ENCODE results near the gene ASTL.

Gene ASTL

DNA sequence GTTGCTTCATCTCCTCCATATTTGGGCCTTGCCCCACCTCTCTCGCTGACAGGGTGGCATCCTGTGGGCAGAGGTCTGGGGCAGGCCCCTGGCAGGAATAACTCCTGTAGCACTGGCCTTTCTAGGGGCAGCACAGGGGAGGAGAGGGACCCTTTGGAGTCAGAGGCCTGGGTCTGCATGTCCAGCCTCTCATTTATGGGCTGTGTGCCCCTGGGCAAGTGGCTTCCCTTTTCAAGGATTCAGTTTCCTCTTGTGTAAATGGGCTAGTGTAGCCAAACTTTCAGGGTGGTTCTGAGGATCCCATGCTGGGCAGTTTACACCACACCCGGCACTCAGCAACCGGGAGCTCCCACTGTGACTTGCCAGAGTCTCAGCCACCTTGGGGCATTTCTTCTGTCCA, 45.4 kb downstream of the ASTL start:
- H3K36me3 ChIP-seq (ENCODE audit: control insufficient read depth in 2 of 2, insufficient read depth in 1 of 2, low read length in 2 of 2), result no peaks in the 10 kb centered on the region
- no peaks in the 10 kb centered on the region for H3K9me3 ChIP-seq (ENCODE audit: control insufficient read depth, insufficient read depth, low read depth, low read length)
- POLR2A ChIA-PET, result no interaction called here
- H3K4me3 ChIP-seq (ENCODE audit: low read depth, low read length), result no peak overlapping the region
- CTCF ChIA-PET, result interaction anchor here (1.0 to 1.9 kb wide), 3 partner anchors 24 to 83 kb away, joined by 3 to 6 read pairs (median 4); no protein-coding TSS in a partner anchor
- peak; percentile 36 for TF ChIP-seq KLF1 (tag by site-specific recombination; IDR thresholded peaks at IDR 0.05)
- TF ChIP-seq, protein P1, sequence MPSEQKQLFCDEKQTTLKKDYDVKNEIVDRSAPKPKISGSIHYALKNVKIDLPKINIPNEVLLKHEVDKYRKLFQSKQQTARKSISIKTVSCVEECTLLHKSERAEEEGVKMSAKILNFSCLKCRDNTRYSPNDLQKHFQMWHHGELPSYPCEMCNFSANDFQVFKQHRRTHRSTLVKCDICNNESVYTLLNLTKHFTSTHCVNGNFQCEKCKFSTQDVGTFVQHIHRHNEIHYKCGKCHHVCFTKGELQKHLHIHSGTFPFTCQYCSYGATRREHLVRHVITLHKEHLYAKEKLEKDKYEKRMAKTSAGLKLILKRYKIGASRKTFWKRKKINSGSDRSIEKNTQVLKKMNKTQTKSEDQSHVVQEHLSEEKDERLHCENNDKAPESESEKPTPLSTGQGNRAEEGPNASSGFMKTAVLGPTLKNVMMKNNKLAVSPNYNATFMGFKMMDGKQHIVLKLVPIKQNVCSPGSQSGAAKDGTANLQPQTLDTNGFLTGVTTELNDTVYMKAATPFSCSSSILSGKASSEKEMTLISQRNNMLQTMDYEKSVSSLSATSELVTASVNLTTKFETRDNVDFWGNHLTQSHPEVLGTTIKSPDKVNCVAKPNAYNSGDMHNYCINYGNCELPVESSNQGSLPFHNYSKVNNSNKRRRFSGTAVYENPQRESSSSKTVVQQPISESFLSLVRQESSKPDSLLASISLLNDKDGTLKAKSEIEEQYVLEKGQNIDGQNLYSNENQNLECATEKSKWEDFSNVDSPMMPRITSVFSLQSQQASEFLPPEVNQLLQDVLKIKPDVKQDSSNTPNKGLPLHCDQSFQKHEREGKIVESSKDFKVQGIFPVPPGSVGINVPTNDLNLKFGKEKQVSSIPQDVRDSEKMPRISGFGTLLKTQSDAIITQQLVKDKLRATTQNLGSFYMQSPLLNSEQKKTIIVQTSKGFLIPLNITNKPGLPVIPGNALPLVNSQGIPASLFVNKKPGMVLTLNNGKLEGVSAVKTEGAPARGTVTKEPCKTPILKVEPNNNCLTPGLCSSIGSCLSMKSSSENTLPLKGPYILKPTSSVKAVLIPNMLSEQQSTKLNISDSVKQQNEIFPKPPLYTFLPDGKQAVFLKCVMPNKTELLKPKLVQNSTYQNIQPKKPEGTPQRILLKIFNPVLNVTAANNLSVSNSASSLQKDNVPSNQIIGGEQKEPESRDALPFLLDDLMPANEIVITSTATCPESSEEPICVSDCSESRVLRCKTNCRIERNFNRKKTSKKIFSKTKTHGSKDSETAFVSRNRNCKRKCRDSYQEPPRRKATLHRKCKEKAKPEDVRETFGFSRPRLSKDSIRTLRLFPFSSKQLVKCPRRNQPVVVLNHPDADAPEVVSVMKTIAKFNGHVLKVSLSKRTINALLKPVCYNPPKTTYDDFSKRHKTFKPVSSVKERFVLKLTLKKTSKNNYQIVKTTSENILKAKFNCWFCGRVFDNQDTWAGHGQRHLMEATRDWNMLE (tag by site-specific recombination; conservative IDR thresholded peaks at IDR 0.05; ENCODE audit: low read depth), result no peak
- no peaks in the 10 kb centered on the region for H3K4me1 ChIP-seq (ENCODE audit: control insufficient read depth, insufficient read depth, low read length)
- no peak overlapping the region for H3K27ac ChIP-seq (ENCODE audit: extremely low read depth, low read depth, low read length)

DNA sequence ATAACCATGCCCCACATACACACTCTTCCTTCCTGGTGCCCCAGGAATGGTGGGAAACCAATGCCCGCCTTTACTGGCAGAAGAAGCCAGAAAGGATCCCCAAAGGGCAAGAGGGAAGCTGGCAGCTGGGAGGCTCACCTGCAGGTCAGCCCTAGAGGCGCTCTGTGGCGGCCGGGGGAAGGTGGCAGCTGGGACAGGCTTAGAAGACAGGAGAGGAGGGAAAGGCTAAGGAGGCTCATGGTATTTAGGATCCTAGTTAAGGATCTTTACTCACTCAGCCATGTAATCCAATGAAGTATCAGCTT, 45.8 kb downstream of the ASTL start:
- Histone ChIP-seq H3K27ac (ENCODE audit: extremely low read depth, low read depth, low read length) (no peak overlapping the region), H3K36me3 (ENCODE audit: control insufficient read depth in 2 of 2, insufficient read depth in 1 of 2, low read length in 2 of 2) (no peaks in the 10 kb centered on the region), H3K4me3 (ENCODE audit: low read depth, low read length) (no peak overlapping the region), H3K9me3 (ENCODE audit: control insufficient read depth, insufficient read depth, low read depth, low read length) (no peaks in the 10 kb centered on the region), H3K4me1 (ENCODE audit: control insufficient read depth, insufficient read depth, low read length) (no peaks in the 10 kb centered on the region)
- POLR2A ChIA-PET, result no interaction called here
- no peak for TF ChIP-seq ZNF174 (tag by site-specific recombination; IDR thresholded peaks at IDR 0.05)
- no peak for TF ChIP-seq ZNF202 (tag by site-specific recombination; IDR thresholded peaks at IDR 0.05; ENCODE audit: borderline replicate concordance)
- no peak for TF ChIP-seq ZNF629 (tag by site-specific recombination; IDR thresholded peaks at IDR 0.05)
- CTCF ChIA-PET, result interaction anchor here (0.9 to 1.9 kb wide), 4 partner anchors 25 to 180 kb away, joined by 3 to 6 read pairs (median 4); no protein-coding TSS in a partner anchor

DNA sequence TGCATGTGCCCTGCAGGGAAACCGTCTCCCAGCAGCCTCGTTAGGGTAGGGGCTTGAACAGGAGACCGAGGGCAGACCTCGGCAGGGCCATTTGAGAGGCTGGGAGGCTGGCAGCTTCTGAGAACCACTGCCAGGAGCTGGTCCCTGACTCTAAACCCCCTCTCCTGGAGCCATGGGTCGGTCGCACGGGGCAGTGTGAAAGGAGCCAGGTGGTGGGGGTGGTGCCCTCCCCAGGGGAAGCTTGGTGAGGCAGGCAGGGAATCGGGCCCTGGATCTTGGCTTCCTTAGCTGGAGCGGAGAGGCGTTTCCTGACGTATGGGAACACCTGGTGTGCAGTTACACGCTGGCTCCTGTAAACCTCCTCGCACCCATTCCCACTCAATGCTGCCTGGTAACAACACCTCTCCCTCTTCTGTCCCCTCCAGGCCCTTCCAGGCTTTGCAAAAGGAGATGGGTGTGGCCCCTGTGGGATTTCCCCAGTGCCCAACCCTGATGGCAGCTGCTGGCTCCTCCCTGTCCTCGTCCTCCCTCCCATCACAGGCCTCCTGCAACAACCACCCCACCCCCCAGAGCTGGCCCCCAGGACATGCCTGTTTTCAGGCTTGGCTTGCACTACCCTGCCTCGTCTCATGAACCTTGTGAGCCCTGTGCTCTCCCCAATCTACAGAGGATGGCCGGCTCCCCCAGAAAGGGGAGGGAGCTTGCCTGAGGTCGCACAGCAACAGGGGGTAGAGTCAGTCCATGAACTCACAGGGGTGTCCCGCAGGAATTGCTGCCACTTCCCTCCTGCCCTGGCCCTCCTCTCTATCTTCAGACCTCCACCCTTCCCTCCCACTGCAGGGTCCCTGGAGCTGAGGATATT, 46.4 kb downstream of the ASTL start:
- ChIA-PET CTCF (interaction anchor here (0.9 to 1.9 kb wide), 4 partner anchors 25 to 180 kb away, joined by 3 to 6 read pairs (median 4); no protein-coding TSS in a partner anchor), POLR2A (no interaction called here)
- no peak overlapping the region for H3K4me3 ChIP-seq (ENCODE audit: low read depth, low read length)
- no peaks in the 10 kb centered on the region for H3K4me1 ChIP-seq (ENCODE audit: control insufficient read depth, insufficient read depth, low read length)
- H3K27ac ChIP-seq (ENCODE audit: extremely low read depth, low read depth, low read length), result no peak overlapping the region
- no peaks in the 10 kb centered on the region for H3K36me3 ChIP-seq (ENCODE audit: control insufficient read depth in 2 of 2, insufficient read depth in 1 of 2, low read length in 2 of 2)
- TF ChIP-seq HOXC10 (CRISPR knock-in tag; IDR thresholded peaks at IDR 0.05) (no peak), KLF1 (tag by site-specific recombination; IDR thresholded peaks at IDR 0.05) (peak; percentile 90), HOXA7 (CRISPR knock-in tag; IDR thresholded peaks at IDR 0.05; ENCODE audit: borderline replicate concordance) (no peak), KLF9 (tag by site-specific recombination; IDR thresholded peaks at IDR 0.05; ENCODE audit: low read depth) (peak; percentile 21; the same call in 1 of the 2 replicates), ZNF37A (tag by site-specific recombination; IDR thresholded peaks at IDR 0.05) (no peak), GLIS1 (tag by site-specific recombination; IDR thresholded peaks at IDR 0.05) (peak; percentile 81), GLIS2 (tag by site-specific recombination; IDR thresholded peaks at IDR 0.05) (0 out of 2 replicates have a peak, but pooled peaks have one; percentile 16)
- TF ChIP-seq, protein P2, sequence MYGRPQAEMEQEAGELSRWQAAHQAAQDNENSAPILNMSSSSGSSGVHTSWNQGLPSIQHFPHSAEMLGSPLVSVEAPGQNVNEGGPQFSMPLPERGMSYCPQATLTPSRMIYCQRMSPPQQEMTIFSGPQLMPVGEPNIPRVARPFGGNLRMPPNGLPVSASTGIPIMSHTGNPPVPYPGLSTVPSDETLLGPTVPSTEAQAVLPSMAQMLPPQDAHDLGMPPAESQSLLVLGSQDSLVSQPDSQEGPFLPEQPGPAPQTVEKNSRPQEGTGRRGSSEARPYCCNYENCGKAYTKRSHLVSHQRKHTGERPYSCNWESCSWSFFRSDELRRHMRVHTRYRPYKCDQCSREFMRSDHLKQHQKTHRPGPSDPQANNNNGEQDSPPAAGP (tag by site-specific recombination; IDR thresholded peaks at IDR 0.05), result peak; percentile 32; the same call in 1 of the 2 replicates
- no peaks in the 10 kb centered on the region for H3K9me3 ChIP-seq (ENCODE audit: control insufficient read depth, insufficient read depth, low read depth, low read length)

Measured in HEK293 (cell line).